ENCODE data around the gene AP1AR. TPM values are rescaled to one million over a fixed set of nuclear protein-coding genes. Genes with fewer than 3 reads are reported as not detected.

The AP1AR gene
- total and polyA plus RNA-seq, 2 of the 8 experiments (the other 6 are each of a cell fraction or from before 2014, with no cell fraction given): 5.3 to 27.7 TPM

DNA sequence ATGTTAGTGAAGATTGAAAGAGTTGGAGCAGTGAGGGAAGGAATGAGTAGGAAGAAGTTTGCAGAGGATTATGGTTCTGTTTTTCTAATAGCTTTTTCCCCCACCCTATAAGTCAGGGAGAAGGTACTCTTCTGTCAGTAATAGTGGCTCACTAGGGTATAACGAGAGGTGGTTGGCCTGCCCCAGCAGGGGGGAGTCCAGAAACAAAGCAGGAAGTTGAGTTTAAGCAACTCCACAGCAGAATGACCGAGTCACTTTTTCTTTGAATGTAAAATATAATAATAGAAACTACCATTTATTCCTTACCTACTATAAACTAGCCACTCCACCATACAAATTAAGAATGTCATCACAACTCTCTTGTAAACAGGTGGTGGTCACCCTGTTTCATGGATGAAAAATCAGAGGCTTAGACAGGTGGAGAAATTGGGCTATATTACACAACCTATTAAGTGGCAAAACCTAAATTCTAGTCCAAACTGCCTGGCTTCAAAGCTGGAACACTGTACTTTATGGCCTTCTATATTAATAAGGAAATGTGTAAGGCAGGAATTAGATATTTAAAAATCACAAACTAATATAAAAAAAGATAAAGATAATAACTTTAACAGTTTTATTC is 21.9 kb downstream of the AP1AR start (continued):
- TF ChIP-seq BCL11A (IDR thresholded peaks at IDR 0.05; ENCODE audit: low read depth in 2 of 2, low read length in 2 of 2) (no peak), CHD2 (IDR thresholded peaks at IDR 0.05; ENCODE audit: low read length) (no peak)
